DMS53 treated with DMSO at 0.1 percent for 48 hours (cell line): ENCODE data around the gene HSD17B8.
"Not testable (repeated sequence)": the region's sequence is repeated elsewhere in the genome, so short reads cannot be mapped to it uniquely, and the experiment has no call there.

ENCODE experiments used
- DNase-seq: peaks from one replicate; lab custom pipeline; 2025; ENCODE audit not compliant: unreplicated experiment; lab: John Stamatoyannopoulos, UW

Gene HSD17B8

GRCh38 chr6:33205191-33206026 lies 954 bp downstream of the HSD17B8 start:
- DNase-seq: no peak

DNA sequence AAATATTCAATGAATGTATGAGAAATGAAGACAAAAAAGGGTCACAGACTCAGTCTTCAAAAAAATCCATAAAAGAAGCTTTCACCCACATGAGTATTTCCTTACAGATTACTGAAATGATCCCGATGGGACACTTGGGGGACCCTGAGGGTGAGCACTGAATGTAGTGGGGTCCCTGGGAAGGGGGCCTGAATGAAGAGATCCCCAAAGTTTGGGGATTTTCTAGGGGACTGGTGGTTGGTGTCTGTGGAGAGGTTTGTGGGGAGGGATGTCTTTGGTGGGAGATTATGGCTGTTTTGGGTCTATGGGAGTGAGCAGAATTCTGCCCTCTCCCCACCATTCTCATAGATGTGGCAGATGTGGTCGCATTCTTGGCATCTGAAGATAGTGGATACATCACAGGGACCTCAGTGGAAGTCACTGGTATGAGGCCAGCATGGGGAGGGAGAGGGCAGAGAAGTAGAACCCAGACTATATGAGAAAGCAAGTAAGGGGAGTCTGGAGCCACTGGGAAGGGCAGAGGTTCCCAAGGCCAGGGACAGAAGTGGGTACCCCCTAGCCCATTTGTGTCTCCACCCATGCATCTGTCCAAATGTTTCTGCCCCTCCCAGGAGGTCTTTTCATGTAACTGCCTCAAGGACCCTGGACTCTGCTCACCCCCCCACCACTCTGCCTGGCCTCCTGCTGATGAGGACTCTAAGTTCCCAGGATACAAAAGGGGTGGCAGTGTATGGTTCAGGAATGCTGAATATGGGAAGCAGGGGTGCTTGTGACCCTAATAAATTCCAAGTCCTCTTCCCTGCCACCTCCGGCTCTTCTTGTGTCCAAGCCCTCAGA lies 1.8 kb downstream of the HSD17B8 start:
- no peak for DNase-seq

DNA sequence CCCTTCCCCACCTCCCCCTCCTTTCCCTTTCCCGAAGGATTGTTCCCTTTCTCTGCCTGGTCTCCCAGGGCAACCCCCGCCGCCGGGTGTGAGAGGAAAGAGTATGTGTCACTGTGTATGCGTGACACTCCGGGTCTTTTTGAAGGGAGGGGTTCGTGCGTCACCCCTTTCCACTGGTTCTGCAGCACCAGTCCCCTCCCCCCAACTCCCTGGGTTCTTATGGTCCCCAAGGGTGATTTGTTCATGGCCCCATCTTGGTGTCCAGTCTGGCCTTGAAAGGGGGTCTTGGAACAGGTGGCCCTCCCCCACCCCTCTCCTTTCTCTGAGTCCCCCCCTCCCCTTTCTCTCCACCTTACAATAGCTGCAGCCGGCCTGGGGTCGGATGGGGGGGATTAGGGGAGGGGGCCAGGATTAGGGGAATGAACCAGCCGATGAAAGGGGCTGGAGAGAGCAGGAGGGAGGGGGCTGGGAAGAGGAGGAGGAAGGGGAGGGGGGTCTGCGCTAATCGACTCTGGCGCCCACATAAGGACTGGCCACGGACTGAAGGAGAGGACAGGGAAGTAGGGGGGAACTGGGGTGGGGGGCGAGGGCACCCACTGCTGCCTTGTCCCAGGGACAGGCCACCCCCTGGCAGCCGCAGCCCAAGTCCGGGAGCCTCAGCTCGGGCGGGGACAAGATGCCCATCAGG lies 2.6 kb downstream of the HSD17B8 start:
- no peak for DNase-seq

DNA sequence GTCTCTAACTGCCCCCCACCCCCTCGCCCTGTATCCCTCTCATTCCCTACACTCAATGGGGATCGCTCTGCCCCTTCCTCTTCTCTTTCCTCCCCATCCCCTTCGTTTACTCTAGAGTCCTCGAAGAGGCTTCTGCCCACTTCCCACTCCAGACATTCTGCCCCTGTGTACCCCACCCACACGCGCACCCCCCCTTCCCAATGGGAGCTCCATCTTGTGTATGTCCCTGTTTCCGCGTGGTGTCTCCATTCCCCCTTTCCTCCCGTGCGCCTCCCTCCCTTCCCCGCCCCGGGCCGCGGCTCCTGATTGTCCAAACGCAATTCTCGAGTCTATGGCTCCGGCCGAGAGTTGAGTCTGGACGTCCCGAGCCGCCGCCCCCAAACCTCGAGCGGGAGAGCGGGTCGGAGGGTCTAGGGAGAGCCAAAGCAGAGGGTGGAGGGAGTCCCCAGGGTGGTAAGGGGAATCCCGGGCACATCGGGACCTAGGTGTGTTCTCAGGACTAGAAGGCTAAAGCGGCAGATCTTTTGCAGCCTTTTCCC lies 3.2 kb downstream of the HSD17B8 start:
- peak; percentile 23 for DNase-seq

GRCh38 chr6:33208091-33208967 lies 3.9 kb downstream of the HSD17B8 start, which contains the start of gene RING1:
Gene RING1, plus strand, starts transcription at chr6:33208500. Its CDS starts 323 bp downstream, at chr6:33208823.
- peak; percentile 35 for DNase-seq

DNA sequence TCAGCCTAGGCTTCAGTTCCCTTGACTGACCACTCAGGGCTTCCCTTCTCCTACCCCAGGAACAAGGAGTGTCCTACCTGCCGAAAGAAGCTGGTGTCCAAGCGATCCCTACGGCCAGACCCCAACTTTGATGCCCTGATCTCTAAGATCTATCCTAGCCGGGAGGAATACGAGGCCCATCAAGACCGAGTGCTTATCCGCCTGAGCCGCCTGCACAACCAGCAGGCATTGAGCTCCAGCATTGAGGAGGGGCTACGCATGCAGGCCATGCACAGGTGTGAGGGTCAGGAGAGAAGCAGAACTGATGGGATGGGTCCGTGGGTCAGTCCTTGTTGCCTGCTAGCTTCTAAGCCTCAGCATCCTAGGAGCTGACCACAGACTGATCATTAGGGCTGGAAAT lies 5.4 kb downstream of the HSD17B8 start:
- no peak for DNase-seq

DNA sequence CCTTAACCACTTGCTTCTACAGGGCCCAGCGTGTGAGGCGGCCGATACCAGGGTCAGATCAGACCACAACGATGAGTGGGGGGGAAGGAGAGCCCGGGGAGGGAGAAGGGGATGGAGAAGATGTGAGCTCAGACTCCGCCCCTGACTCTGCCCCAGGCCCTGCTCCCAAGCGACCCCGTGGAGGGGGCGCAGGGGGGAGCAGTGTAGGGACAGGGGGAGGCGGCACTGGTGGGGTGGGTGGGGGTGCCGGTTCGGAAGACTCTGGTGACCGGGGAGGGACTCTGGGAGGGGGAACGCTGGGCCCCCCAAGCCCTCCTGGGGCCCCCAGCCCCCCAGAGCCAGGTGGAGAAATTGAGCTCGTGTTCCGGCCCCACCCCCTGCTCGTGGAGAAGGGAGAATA lies 6.7 kb downstream of the HSD17B8 start:
- DNase-seq: no peak

GRCh38 chr6:33211666-33212422 lies 7.4 kb downstream of the HSD17B8 start:
- DNase-seq: no peak

DNA sequence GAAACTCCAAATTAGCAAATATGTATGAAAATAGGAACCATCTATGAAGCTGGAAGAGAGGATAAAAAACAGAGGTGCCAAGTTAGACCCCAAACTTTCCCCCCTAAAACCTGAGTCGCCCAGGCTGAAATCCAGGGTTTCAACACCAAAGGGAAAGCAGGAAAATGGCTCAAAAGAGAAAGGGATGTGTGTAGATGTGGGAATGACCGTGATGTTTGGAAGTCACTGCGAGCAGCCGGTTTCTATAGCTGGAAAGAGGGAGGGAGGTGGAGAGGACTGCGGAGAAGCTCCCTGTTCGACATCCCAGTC lies 8.4 kb downstream of the HSD17B8 start:
- DNase-seq: no peak

DNA sequence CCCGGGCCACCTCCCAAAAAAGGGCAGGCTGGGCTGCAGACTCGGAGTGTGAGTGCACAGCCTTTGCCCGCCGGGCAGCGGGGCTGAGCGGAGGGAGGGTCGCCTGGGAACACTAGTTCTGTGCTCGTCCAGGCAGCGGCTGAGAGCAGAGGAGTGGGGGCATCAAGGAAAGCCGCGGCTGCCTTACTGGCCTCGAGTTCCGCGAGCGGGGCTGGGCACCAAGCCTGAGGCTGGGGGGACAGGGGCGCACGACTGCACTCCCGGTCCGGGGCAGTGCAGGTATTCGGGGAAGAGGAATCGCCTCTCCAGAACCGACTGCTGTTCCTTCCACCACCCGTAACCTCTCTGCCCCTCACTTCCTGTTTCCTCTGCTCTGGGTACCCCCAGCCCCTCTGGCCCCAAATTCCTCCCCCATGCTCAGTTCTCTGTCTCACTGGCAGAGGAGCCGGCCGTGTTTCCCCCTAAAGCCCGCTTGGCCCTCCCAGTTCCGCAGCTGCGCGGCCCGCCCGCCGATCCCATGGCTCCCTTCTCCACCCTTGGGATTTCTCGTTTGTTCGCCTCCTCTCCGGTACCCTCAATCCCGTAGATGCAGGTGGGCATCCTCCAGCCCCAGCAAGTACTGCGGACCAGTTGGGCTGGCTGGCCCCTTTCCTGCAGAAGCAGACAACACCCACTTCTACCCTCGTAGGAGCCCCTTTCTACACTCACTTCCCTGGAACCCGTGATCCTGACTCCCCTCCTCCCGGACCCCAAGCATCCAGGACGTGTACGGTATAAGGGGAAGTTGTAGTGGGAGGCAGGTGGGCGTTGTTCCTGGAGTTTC lies 8.9 kb downstream of the HSD17B8 start:
- DNase-seq: no peak

DNA sequence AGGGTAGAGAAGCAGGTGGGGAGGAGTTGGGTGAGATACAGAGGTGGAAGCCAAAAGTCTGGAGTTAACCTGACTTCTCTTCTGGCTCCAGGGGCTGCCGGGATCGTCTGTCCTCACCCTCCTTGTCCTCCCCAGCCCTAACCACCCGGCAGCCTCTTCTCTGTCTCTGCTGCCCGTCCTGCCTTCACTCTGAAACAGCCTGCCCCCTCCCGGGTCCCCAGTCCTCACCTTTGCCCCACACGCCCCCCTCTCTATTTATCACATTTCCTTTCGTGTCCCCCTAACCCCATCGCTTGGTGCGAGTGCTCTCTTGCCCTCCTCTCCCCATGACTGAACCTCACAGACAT lies 9.5 kb downstream of the HSD17B8 start:
- DNase-seq: no peak

GRCh38 chr6:33215271-33216116 lies 11.0 kb downstream of the HSD17B8 start:
- DNase-seq: no peak

DNA sequence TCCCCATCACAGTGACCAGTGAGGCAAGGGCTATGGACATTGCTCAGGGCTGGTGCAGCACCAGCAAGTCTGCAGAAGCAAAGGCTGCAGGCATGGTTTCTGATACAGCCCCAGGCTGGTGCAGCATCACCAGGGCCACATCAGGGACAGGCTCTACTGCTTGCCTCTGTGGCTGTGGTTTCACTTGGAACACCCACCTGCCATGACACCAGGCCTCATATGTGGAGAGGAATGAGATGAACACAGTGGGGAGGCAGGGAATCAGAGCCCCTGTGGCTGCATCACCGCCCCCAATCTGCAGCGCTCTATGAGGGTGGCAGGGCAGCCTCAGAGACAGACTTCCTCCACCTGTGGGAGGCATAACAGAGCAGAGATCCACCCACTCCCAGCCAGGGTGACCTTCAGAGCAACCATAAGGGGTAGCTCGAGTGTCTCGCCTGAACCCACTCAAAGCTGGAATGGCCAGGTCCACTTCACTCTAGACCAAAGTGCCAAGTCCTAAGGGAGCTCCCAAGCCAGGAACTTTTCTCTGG lies 11.7 kb downstream of the HSD17B8 start:
- no peak for DNase-seq

GRCh38 chr6:33217246-33217645 lies 12.8 kb downstream of the HSD17B8 start:
- DNase-seq: no peak

DNA sequence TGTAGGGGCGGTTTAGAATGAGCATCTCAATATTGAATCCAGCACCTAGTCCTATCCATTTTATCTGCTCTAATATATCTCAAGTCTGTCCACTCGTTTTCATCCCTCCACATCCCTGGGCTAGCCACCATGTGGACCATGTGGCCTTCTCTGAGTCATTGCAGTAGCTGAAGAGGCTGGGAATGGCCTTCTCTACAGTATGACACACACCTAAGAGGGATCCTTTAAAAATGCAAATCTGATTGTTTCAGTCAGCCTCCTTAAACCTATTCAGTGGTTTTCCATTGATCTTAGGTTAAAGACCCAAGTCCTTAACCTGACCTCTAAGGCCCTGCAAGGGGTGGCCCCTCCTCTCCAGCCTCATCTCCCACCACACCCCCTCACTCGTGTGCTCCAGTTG lies 13.2 kb downstream of the HSD17B8 start:
- no peak for DNase-seq

DNA sequence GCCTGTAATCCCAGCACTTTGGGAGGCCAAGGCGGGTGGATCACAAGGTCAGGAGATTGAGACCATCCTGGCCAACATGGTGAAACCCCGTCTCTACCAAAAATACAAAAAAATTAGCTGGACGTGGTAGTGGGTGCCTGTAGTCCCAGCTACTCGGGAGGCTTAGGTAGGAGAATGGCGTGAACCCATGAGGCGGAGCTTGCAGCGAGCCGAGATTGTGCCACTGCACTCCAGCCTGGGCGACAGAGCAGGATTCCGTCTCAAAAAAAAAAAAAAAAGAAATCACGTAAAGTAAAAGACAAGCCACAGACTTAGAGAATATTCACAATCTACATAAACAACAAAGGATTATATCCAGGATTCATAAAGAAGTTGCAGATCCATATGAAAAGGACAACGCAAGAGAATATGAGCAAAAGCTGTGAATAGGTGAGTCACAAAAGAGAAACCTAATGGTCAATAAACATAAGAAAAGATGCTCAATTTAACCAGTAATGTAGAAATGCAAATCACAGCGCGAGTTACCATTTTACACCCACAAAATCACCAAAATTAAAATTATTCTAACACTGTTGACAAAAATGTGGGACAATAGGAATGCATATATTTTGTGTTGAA lies 22.2 kb downstream of the HSD17B8 start:
- not testable (repeated sequence) for DNase-seq

DNA sequence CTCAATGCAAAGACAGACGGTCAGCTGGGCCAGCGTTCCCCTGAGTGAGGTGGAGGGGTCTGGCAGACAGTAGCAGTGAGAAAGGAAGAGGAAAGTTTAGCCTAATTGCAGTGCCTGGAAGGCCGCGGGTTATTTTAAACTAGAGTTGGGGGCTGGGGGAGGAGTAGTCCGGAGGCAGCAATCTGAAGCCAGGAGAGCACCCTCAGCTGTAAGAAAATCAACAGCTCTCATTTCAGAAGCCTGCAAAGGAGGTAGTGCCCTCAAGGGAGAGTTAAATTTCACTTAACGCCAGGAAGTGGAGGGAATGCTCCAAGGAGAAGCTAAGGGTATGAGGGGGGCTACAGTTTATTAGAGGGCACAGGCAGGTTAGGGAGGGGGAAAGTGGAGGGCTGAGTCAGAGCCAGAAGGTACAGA lies 30.8 kb downstream of the HSD17B8 start:
- DNase-seq: no peak
